MG63 (cell line): ENCODE results near the gene GSTA5. TPM values are rescaled to one million over a fixed set of nuclear protein-coding genes. Genes with fewer than 3 reads are reported as not detected.
"Not testable (repeated sequence)": the region's sequence is repeated elsewhere in the genome, so short reads cannot be mapped to it uniquely, and the experiment has no call there.

Experiments used
- DNase-seq: peaks from one replicate; pipeline ENCODE4 v3.0.0-alpha.2; 2020
- H3K27me3 ChIP-seq: fragments of 250-450 bp; sonication (Bioruptor Pico); 2 replicates; pipeline ENCODE4 v1.5.1; 2020; ENCODE audit warnings: mild to moderate bottlenecking, moderate library complexity
- H3K36me3 ChIP-seq: fragments of 250-450 bp; sonication (Bioruptor Pico); 2 replicates; pipeline ENCODE4 v1.5.1; 2020; ENCODE audit warnings: mild to moderate bottlenecking, moderate library complexity
- H3K4me3 ChIP-seq: fragments of 250-450 bp; sonication (Bioruptor Pico); 2 replicates; pipeline ENCODE4 v1.5.1; 2020; ENCODE audit warnings: mild to moderate bottlenecking, moderate library complexity
- H3K9me3 ChIP-seq: fragments of 250-450 bp; sonication (Bioruptor Pico); 2 replicates; pipeline ENCODE4 v1.5.1; 2020; ENCODE audit warnings: mild to moderate bottlenecking, moderate library complexity
- total RNA-seq: library from RNA; depleted of rRNA; stranded (reverse); fragments of >200 nt; shearing (Covaris generic); gene quantifications from 2 replicates; pipeline ENCODE4 v1.2.3, GENCODE V29; 2014; ENCODE audit warnings: low replicate concordance

GSTA5 gene
- total RNA-seq, 1 experiment from 2014 or later, result not detected

DNA sequence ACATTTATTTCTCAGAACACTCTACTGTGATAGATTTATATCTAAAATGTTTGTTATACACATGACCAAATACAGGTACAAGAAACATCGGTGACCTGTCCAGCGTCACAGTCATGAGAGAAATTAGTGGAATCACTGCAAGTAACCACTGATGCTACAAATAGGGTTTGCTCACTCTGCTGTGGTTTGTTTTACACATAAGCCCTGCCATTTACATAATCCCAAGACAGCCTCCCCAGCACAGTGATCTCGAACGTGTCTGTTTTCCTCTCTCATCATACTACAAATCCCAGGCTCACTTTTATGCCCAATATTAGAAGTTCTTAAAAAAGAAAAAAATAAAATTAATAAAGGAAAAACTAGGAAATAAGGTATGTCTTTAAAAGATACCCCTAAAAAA lies 30.8 kb downstream of the GSTA5 start:
- not testable (repeated sequence) for H3K27me3 ChIP-seq

GRCh38 chr6:52808660-52809059 lies 32.0 kb downstream of the GSTA5 start:
- H3K4me3 ChIP-seq, result no peak overlapping the region

More for the DNA sequence above, 30.8 kb downstream of the GSTA5 start:
- not testable (repeated sequence) for DNase-seq, H3K36me3 ChIP-seq, H3K9me3 ChIP-seq, H3K4me3 ChIP-seq

GRCh38 chr6:52803668-52804255 lies 36.9 kb downstream of the GSTA5 start, which contains the start of gene GSTA1:
TSS of gene GSTA1 (minus strand) at chr6:52803816. CDS start at chr6:52799267, 4,549 bp downstream.
- H3K9me3 ChIP-seq, DNase-seq, H3K27me3 ChIP-seq, H3K4me3 ChIP-seq, H3K36me3 ChIP-seq: not testable (repeated sequence)

More at GRCh38 chr6:52808660-52809059, 32.0 kb downstream of the GSTA5 start:
- Histone ChIP-seq H3K27me3 (no peaks in the 10 kb centered on the region), H3K36me3 (no peaks in the 10 kb centered on the region), H3K9me3 (no peaks in the 10 kb centered on the region)
- DNase-seq, result no peak

GRCh38 chr6:52802806-52803205 lies 37.8 kb downstream of the GSTA5 start:
- no peaks in the 10 kb centered on the region for H3K36me3 ChIP-seq
- no peak overlapping the region for H3K4me3 ChIP-seq
- H3K27me3 ChIP-seq, result no peaks in the 10 kb centered on the region
- no peaks in the 10 kb centered on the region for H3K9me3 ChIP-seq
- DNase-seq, result no peak

GRCh38 chr6:52801188-52801841 lies 39.3 kb downstream of the GSTA5 start:
- DNase-seq, result no peak
- Histone ChIP-seq H3K27me3 (no peaks in the 10 kb centered on the region), H3K36me3 (no peaks in the 10 kb centered on the region), H3K4me3 (no peak overlapping the region), H3K9me3 (no peaks in the 10 kb centered on the region)

DNA sequence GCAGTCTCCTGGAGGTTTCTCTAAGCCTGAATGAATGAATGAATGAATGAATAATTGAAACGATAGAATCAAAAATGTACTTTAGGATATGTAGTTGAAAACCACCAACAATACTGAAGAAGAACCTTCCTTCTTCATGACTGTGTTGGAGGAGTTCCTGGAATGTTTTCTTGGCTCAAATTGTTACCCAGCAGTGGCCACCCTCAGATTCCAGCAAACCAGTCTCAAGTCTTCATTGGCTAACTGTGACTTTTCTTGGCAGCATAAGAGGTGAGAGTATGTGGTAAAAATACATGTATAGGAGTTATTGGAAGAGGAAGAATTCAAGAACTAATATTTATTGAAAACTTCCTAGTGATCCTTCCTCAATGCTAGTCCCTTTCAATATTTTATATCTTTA lies 41.3 kb downstream of the GSTA5 start:
- not testable (repeated sequence) for H3K27me3 ChIP-seq, H3K9me3 ChIP-seq, H3K4me3 ChIP-seq, H3K36me3 ChIP-seq
- peak; percentile 60 for DNase-seq

GRCh38 chr6:52794366-52794765 lies 46.2 kb downstream of the GSTA5 start:
- not testable (repeated sequence) for H3K36me3 ChIP-seq, DNase-seq, H3K4me3 ChIP-seq, H3K9me3 ChIP-seq, H3K27me3 ChIP-seq

DNA sequence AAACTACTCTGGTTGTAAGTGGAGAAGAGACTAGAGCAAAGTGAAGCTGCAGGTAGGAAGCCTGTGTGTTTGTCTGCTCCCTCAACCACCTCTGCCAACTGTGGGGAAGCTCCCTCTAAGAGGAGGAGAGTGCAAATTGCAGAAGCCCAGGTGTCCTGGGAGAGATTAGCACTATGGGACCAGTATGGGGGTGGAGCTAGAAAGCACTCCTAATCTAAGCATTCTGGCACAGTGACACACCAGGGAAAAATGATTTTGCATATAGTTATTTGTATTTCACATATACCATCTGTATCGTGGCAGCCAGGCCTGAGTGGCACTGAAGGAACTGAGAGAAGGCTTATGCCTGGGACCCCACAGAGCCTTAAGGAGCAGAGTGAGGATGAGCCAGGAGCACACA lies 49.8 kb downstream of the GSTA5 start:
- no peaks in the 10 kb centered on the region for H3K9me3 ChIP-seq
- DNase-seq, result no peak
- H3K36me3 ChIP-seq, result no peaks in the 10 kb centered on the region
- no peak overlapping the region for H3K4me3 ChIP-seq
- no peaks in the 10 kb centered on the region for H3K27me3 ChIP-seq

GRCh38 chr6:52789658-52790057 lies 51.0 kb downstream of the GSTA5 start:
- not testable (repeated sequence) for DNase-seq, H3K9me3 ChIP-seq, H3K27me3 ChIP-seq, H3K36me3 ChIP-seq, H3K4me3 ChIP-seq

DNA sequence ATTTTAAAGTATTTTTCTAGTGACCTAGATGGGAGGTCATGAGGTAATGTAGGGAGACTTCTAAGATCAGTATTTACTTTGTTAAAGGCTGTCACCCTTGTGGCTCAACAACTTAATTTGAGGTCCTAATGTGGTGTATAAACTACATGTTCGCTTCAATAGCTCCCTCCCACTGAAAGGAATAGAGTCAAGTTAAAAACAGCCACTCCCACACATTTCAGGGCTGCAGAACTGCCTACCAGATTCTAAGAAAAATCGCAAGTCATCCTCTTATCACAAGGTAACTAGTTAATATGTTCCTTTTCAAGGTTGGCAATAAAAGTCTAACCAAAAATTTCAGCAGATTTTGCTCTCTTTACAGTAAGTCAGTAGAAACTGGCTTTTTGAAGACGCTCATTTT lies 52.1 kb downstream of the GSTA5 start:
- Histone ChIP-seq H3K27me3 (no peaks in the 10 kb centered on the region), H3K36me3 (no peaks in the 10 kb centered on the region), H3K4me3 (no peak overlapping the region), H3K9me3 (no peaks in the 10 kb centered on the region)
- DNase-seq, result no peak

- no peaks in the 10 kb centered on the region for H3K36me3 ChIP-seq
- H3K9me3 ChIP-seq, result no peaks in the 10 kb centered on the region
- H3K27me3 ChIP-seq, result no peaks in the 10 kb centered on the region
- no peak for DNase-seq
- no peak overlapping the region for H3K4me3 ChIP-seq
Measured at GRCh38 chr6:52787917-52788316, 52.7 kb downstream of the GSTA5 start.

- no peak overlapping the region for H3K4me3 ChIP-seq
- H3K27me3 ChIP-seq, result no peaks in the 10 kb centered on the region
- no peak for DNase-seq
- no peaks in the 10 kb centered on the region for H3K36me3 ChIP-seq
- no peaks in the 10 kb centered on the region for H3K9me3 ChIP-seq
Measured at GRCh38 chr6:52786249-52786956, 54.2 kb downstream of the GSTA5 start.

- not testable (repeated sequence) for H3K36me3 ChIP-seq, H3K27me3 ChIP-seq, DNase-seq, H3K9me3 ChIP-seq, H3K4me3 ChIP-seq
Measured at GRCh38 chr6:52782696-52783274, 57.8 kb downstream of the GSTA5 start.

DNA sequence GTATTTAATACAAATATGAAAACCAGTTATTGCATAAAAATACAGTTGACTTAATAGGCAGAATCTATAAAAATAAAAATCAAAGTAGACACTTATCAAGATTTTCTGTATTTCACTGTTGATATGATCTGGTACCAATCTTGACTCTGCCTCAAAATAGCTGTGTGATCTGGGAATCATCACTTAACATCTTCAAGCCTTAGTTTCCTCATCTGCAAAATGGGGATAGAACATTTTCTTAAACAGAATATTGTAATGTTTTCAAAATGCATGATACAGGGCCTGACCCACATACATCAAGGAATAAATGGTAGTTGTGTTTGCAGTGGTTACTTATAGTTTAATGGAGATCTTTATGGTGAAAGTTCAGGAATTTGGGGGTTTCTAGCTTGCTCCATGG lies 58.4 kb downstream of the GSTA5 start:
- not testable (repeated sequence) for H3K27me3 ChIP-seq, H3K36me3 ChIP-seq, H3K9me3 ChIP-seq, DNase-seq, H3K4me3 ChIP-seq
